NCI-H2029 (cell line): ENCODE results near the gene MAOB.
"Not testable (repeated sequence)": the region's sequence is repeated elsewhere in the genome, so short reads cannot be mapped to it uniquely, and the experiment has no call there.

ENCODE experiments used
- DNase-seq: peaks from one replicate; lab custom pipeline; 2025; lab: John Stamatoyannopoulos, UW

MAOB gene

GRCh38 chrX:43882294-43882681, at the start of gene MAOB:
Gene MAOB, minus strand, starts transcription at chrX:43882450. Its CDS starts 151 bp downstream, at chrX:43882299.
- no peak for DNase-seq

DNA sequence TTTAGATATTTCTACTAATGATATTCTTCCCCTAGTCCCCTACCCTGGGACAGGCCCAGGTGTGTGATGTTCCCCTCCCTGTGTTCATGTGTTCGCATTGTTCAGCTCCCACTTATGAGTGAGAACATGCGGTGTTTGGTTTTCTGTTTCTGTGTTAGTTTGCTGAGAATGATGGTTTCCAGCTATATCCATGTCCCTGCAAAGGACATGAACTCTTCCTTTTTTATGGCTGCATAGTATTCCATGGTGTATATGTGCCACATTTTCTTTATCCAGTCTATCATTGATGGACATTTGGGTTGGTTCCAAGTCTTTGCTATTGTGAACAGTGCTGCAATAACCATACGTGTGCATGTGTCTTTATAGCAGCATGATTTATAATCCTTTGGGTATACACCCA, 39.8 kb upstream of the MAOB start:
- not testable (repeated sequence) for DNase-seq

DNA sequence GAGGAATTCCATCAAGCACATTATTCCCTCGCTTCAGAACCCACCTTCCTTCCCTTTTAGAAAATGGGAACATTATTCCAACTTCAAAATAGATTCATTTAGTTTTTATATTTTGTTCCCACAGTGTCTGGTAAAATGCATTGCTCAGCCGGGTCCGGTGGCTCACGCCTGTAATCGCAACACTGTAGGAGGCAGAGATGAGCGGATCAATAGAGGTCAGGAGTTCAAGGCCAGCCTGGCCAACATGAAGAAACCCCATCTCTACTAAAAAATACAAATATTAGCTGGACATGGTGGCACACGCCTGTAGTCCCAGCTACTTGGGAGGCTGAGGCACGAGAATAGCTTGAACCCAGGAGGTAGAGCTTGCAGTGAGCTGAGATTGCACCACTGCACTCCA, 28.5 kb upstream of the MAOB start:
- DNase-seq, result not testable (repeated sequence)

DNA sequence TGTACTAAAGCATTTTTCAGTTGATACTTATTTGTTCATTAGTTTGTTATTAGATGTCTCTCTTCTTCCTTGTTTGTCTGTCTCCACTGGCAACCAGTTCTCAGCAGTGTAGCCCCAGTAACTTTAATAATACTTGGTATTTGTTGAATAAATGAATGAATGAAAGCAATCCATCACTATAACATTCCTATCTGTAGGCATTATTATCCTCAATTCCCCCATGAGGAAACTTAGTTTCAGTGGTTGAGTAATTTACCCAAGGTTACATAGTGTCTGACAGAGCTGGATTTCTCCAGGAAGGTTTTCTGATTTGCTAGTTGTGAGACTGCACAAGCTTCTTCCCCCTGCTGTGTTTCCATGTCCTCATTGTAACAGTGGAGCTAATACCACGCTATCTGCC, 27.8 kb upstream of the MAOB start:
- no peak for DNase-seq

- no peak for DNase-seq
These were observed 26.9 kb upstream of the MAOB start for GRCh38 chrX:43909141-43909540.

DNA sequence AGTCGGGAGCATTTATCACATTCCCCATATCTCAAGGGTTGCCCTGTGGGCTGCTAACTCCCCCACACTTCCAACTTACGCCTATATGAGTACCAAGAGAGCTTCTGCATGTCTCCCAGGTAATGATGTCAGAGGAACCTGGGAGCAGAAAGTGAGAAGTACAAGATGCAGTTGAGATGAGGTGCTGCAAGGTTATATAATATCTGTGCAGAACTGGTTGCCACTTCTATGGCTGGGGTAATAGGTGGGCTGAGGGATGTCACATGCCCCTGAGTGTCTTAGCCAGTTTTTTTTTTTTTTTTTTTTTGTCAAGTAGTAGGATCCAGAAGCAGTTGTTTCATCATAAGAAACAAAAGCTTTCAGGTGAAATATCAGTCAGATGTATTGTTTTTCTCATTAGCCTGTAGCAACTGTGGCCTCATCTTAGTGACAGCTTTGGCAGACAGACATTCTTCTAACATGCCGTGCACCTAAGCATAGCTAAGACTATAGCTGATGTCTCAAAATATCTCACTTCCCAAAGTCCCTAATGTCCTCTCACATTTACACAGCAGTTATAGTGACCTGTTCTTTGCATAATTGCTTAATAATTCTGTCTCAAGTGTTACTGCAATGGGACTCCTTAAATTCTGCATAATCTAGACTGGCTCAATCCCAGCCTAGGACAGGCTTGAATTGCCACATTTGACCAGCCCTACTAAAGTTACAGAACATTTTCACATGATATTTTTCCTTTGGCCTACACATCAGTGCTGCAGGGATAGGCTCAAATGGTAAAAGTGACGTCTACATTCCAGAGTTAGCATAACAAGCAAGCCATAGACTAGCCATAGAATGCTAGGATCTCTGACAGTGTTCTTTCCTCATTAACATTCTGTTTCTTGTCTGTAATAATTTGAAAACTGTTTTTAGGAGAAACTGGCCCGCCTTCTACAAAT, 17.9 kb upstream of the MAOB start:
- no peak for DNase-seq

DNA sequence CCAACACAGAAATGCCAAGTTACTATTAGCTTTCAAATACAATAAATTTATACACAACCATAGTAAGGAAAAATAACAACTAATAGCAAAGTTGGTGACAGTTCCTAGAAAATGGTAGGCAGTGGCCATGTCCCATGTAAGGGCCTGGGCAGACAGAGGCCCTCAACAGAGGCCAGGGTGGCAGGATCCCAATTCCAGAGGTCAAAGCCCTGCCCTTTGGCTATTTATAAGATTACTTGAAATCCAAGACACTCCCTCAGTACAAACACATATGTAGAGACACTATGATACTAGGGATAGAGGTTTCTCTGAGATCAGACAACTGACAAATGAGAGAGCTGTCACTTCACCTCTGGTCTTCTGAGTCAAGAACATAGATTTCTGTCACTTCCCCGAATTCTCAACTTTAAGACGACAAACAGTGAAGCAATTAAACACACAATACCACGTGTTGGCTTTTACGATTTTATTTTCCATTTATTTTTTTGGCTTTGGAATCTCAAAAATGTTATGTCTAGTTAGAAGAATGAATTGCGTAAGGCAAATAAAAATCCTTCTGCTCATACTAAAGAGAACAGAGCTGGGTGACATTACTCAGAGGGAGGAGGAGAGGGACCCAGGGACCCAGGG, 16.3 kb upstream of the MAOB start:
- no peak for DNase-seq

GRCh38 chrX:43897290-43897689, 15.0 kb upstream of the MAOB start:
- DNase-seq, result no peak

GRCh38 chrX:43892336-43892870, 10.2 kb upstream of the MAOB start:
- DNase-seq, result no peak

- no peak for DNase-seq
These were observed 3.4 kb upstream of the MAOB start for GRCh38 chrX:43885617-43886016.

DNA sequence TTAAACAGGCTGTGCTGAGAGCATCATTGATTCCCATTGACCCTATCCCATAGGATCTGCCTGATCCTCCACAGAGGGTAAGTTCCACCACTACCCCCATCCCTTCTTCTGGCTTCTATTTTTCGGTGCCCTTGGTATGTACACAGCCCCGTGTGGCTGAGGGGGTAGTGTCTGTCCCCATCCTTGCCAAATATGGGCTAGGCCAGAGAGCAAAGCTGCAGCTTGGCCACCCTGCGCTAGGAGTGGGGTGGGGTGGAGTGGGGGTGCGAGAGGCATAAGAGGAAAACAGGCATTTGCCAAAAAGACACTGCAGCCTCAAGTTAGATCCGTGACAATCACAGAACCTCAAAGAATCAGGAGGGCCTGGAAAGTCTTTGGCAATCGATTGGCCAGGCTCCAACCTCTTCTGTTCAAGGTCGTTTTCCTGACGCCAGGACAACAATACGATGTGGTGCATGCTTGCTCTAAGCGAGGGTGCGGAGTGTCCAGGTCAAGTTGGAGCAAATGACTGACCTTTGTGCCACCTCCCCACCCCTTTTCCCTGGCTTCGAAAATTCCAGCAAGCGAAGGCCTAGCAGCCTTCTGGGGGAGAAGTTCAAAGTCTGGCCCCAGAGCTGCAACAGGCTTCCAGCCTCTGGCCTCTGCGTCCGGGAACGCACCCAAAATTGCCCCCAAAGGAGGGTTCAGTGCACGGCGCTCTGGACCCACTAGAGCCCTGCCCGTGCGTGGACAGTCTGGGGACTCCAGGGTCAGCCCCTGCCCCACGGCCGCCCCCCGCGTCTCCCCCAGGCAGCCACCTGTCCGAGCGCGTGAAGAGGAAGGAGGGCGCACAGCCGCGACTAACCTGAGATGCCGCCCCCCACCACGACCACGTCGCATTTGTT, 598 bp downstream of the MAOB start:
- DNase-seq, result no peak

GRCh38 chrX:43880425-43880824, 1.8 kb downstream of the MAOB start:
- DNase-seq, result no peak

DNA sequence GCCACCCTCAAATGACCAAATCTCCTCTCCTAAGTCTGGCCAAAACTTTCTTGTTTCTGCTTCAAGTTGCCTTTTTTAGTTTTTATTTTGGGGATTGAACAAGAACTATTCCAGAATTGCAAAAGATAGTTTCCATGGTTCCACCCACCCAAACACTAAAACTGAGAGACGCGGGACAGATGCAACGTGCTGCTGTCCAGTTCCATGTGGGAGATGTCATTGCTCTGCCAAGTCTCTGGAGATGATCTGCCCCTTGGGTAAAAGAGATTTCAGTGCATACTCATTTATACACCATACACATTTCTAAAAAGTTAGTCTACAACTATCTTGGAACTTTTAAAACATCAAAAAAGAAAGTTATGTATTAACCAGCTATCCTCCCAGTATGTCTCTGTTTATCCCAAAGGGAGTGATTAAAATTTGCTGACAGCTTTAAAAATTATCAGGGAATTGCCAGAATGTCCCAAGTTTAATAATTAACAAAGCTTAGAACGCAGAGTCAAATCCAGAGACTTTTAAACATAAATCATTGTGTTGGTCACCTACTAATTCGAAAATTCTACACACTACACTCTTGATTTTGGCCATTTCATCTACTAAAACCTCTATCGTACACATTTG, 3.2 kb downstream of the MAOB start:
- no peak for DNase-seq

DNA sequence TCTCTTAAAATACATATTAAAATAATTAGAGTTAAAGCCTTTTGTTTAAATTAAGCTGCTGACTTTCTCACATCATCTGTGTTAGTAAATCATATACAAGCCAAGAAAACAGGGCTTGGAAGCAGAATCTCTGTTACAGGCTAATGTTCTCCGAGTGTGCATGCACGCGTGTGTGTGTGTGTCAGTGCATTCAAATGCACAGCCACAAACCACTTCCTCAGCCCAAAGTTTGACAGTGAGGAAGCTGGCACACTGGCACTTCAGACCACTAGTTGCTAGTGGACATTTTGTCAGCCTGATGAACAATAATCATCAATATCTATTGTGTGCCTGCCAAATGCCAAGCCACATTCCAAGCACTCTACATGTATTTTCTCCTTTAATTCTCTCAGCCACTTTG, 5.6 kb downstream of the MAOB start:
- no peak for DNase-seq

GRCh38 chrX:43870758-43871419, 11.4 kb downstream of the MAOB start:
- peak; percentile 24 for DNase-seq

GRCh38 chrX:43870011-43870410, 12.2 kb downstream of the MAOB start:
- DNase-seq, result no peak

- DNase-seq, result no peak
These were observed 13.5 kb downstream of the MAOB start for GRCh38 chrX:43868791-43869190.

- DNase-seq, result no peak
These were observed 15.8 kb downstream of the MAOB start for GRCh38 chrX:43866423-43866822.

GRCh38 chrX:43865791-43866190, 16.5 kb downstream of the MAOB start:
- no peak for DNase-seq

- no peak for DNase-seq
These were observed 19.8 kb downstream of the MAOB start for GRCh38 chrX:43862434-43862833.

- DNase-seq, result no peak
These were observed 20.5 kb downstream of the MAOB start for GRCh38 chrX:43861750-43862149.
